Mucosa of descending colon (tissue), 3 donors: Measurements from ENCODE around the gene SQOR. TPM values are rescaled to one million over a fixed set of nuclear protein-coding genes. Genes with fewer than 3 reads are reported as not detected.

Source experiments
- ATAC-seq: fragments of 200-7000 bp; cut with Tn5 transposase; one replicate; pipeline ENCODE4 v1.9.1; 2020; ENCODE audit warnings: mild to moderate bottlenecking, moderate library complexity
- DNase-seq, 3 donors: peaks; one replicate each; pipeline ENCODE4 v3.0.0-alpha.2; 2020
- H3K36me3 ChIP-seq: fragments of 200-600 bp; one replicate; pipeline ENCODE4 v1.8.0; 2021; ENCODE audit warnings: low read depth, mild to moderate bottlenecking
- H3K4me1 ChIP-seq: fragments of 200-600 bp; one replicate; pipeline ENCODE4 v1.8.0; 2021; ENCODE audit warnings: low read depth, mild to moderate bottlenecking
- H3K4me3 ChIP-seq: fragments of 200-600 bp; one replicate; pipeline ENCODE4 v1.8.0; 2021; ENCODE audit warnings: mild to moderate bottlenecking
- H3K9me3 ChIP-seq: fragments of 200-600 bp; one replicate; pipeline ENCODE4 v1.8.0; 2021; ENCODE audit warnings: mild to moderate bottlenecking
- CTCF ChIP-seq: fragments of 200-600 bp; IDR thresholded peaks from one replicate; pipeline ENCODE4 v1.8.0; 2022; ENCODE audit warnings: antibody characterized with exemption, mild to moderate bottlenecking
- intact Hi-C, 2 donors: fragments of 100-400 bp; cut with DNase I in 1 of 2; cut with micrococcal nuclease in 1 of 2; formaldehyde crosslinking; loops; one replicate each; pipeline versions ENCODE4 v1.11.0 to v1.11.1; 2022; cut with DNase I, micrococcal nuclease
- total RNA-seq, 3 donors: library from RNA; stranded (reverse); fragmentation: NEBNext Ultra II Directional in 2 of 3; extraction: Animal tissue kit (Norgen Biotek cat#: 25700) in 2 of 3; gene quantifications; one replicate each; pipeline versions ENCODE4 v1.2.1 to v1.2.4, GENCODE V29; 2021 to 2023
- donor health status: DM: no; HTN: no; CAD: no; lungs with moderate emphysema.
- donor health status: DM: no; HTN: no; CAD: no.
- donor health status: DM: no; HTN: yes; CAD: no.

The SQOR gene
- total RNA-seq, 3 donors from 2014 or later, result 197 to 409 (median 403) TPM

GRCh38 chr15:45664451-45664850, 29.6 kb downstream of the SQOR start:
- intact Hi-C loops, result no loop called here
- ATAC-seq (no peak), DNase-seq (no peak)
- peaks cover 11% of the 10 kb centered on the region for H3K36me3 ChIP-seq
- no peaks in the 10 kb centered on the region for H3K9me3 ChIP-seq
- no peak overlapping the region for H3K4me3 ChIP-seq
- peaks cover 19% of the 10 kb centered on the region for H3K4me1 ChIP-seq
- no peak for TF ChIP-seq CTCF

GRCh38 chr15:45665261-45665660, 30.4 kb downstream of the SQOR start:
- ATAC-seq (no peak), DNase-seq (no peak)
- Histone ChIP-seq H3K36me3 (peaks cover 11% of the 10 kb centered on the region), H3K4me1 (peaks cover 11% of the 10 kb centered on the region), H3K4me3 (no peak overlapping the region), H3K9me3 (no peaks in the 10 kb centered on the region)
- intact Hi-C loops, result no loop called here
- no peak for TF ChIP-seq CTCF

- ATAC-seq, result no peak
- Histone ChIP-seq H3K9me3 (no peaks in the 10 kb centered on the region), H3K4me1 (peaks cover under 1% of the 10 kb centered on the region), H3K36me3 (peaks cover 11% of the 10 kb centered on the region), H3K4me3 (no peak overlapping the region)
- no peak for TF ChIP-seq CTCF
- DNase-seq, result no peak
- intact Hi-C loops, result no loop called here
Measured at GRCh38 chr15:45666119-45666875, 31.5 kb downstream of the SQOR start.

GRCh38 chr15:45667002-45667401, 32.2 kb downstream of the SQOR start:
- no peaks in the 10 kb centered on the region for H3K4me1 ChIP-seq
- no peak for TF ChIP-seq CTCF
- H3K4me3 ChIP-seq, result no peak overlapping the region
- H3K9me3 ChIP-seq, result no peaks in the 10 kb centered on the region
- peaks cover 11% of the 10 kb centered on the region for H3K36me3 ChIP-seq
- no peak for ATAC-seq
- DNase-seq, result no peak
- intact Hi-C loops, result no loop called here

- Histone ChIP-seq H3K9me3 (no peaks in the 10 kb centered on the region), H3K4me1 (no peaks in the 10 kb centered on the region), H3K36me3 (peaks cover 11% of the 10 kb centered on the region), H3K4me3 (no peak overlapping the region)
- no peak for TF ChIP-seq CTCF
- intact Hi-C loops, result no loop called here
- ATAC-seq, result no peak
- DNase-seq, result no peak
Measured at GRCh38 chr15:45668386-45668785, 33.6 kb downstream of the SQOR start.
